ENCODE results near the gene FBN1. TPM values are rescaled to one million over a fixed set of nuclear protein-coding genes. Genes with fewer than 3 reads are reported as not detected.

The FBN1 gene
- total and polyA plus RNA-seq, 2 of the 13 experiments (the other 11 are each of a cell fraction or from before 2014, with no cell fraction given): 1.5 to 3.0 TPM

- TF ChIP-seq ZNF382 (CRISPR knock-in tag; IDR thresholded peaks at IDR 0.05; ENCODE audit: borderline replicate concordance): no peak
- TF ChIP-seq ZNF761 (CRISPR knock-in tag; conservative IDR thresholded peaks at IDR 0.05): no peak
- TF ChIP-seq ZZZ3 (CRISPR knock-in tag; IDR thresholded peaks at IDR 0.05; ENCODE audit: borderline replicate concordance): no peak
- no peak for TF ChIP-seq FOXM1 (CRISPR knock-in tag; IDR thresholded peaks at IDR 0.05)
Observed at GRCh38 chr15:48679952-48680351, 34.4 kb upstream of the FBN1 start (continued).

- CTCF ChIA-PET (ENCODE audit: low intra/inter-chr PET ratio, low total read pairs): no interaction called here
- no peak for FAIRE-seq
Observed at GRCh38 chr15:48678851-48679250, 33.3 kb upstream of the FBN1 start.

More at GRCh38 chr15:48678851-48679250, 33.3 kb upstream of the FBN1 start:
- no peaks in the 10 kb centered on the region for H3K36me3 ChIP-seq (replicated peaks in 1 of 2; ENCODE audit: control insufficient read depth in 1 of 2, insufficient read depth in 2 of 2, low read length in 2 of 2)
- H3K9me3 ChIP-seq (ENCODE audit: low read length): no peaks in the 10 kb centered on the region
- H3K79me2 ChIP-seq (ENCODE audit: insufficient read depth, low read length): no peaks in the 10 kb centered on the region
- ATAC-seq (no peak), DNase-seq (ENCODE audit: low spot score) (no peak)
- H2AFZ ChIP-seq (ENCODE audit: low read length): no peak overlapping the region
- WGBS (ENCODE audit: low lambda C conversion rate): 95% methylated on average over 7 of the region's 7 CpGs
- in situ Hi-C loops (cut with HindIII; ENCODE audit: extremely low pct_ligation_motif_present, low pct_unique_long_range_greater_than_20kb): no loop called here
- H3K27ac ChIP-seq (ENCODE audit: extremely low read length, insufficient read depth, low read length): no peak overlapping the region
- POLR2A ChIA-PET: no interaction called here
- BruUV-seq (replicated peaks): no TSS peak
- peaks cover 11% of the 10 kb centered on the region; the same call in 1 of the 2 replicates for H3K4me1 ChIP-seq (ENCODE audit: insufficient read depth, low read length)
- H4K20me1 ChIP-seq (ENCODE audit: insufficient read depth, low read length): no peaks in the 10 kb centered on the region
- no peak overlapping the region for H3K4me2 ChIP-seq (ENCODE audit: low read depth, low read length)
- TF ChIP-seq FOXP4 (CRISPR knock-in tag; IDR thresholded peaks at IDR 0.05) (no peak), CCAR2 (optimal IDR thresholded peaks at IDR 0.05; ENCODE audit: low read depth, low read length) (no peak), NCOR1 (IDR thresholded peaks at IDR 0.05; ENCODE audit: borderline replicate concordance, low read length) (no peak), ZNF607 (CRISPR knock-in tag; IDR thresholded peaks at IDR 0.05; ENCODE audit: borderline replicate concordance) (no peak), NPAS2 (CRISPR knock-in tag; IDR thresholded peaks at IDR 0.05; ENCODE audit: borderline replicate concordance) (no peak), FOSL1 (CRISPR knock-in tag; IDR thresholded peaks at IDR 0.05; ENCODE audit: borderline replicate concordance) (no peak), REPIN1 (CRISPR knock-in tag; IDR thresholded peaks at IDR 0.05; ENCODE audit: borderline replicate concordance, low read depth) (no peak), ZNF564 (CRISPR knock-in tag; IDR thresholded peaks at IDR 0.05) (no peak)
- intact Hi-C loops (cut with micrococcal nuclease; ENCODE audit: unreplicated experiment): no loop called here
- no peak overlapping the region for H3K4me3 ChIP-seq (replicated peaks in 1 of 3; ENCODE audit: insufficient read depth in 1 of 3, low read depth in 2 of 3, low read length in 3 of 3)
- no peaks in the 10 kb centered on the region for H3K27me3 ChIP-seq (ENCODE audit: control insufficient read depth in 1 of 2, insufficient read depth in 2 of 2, low read length in 2 of 2)
- no peak overlapping the region for H3K9ac ChIP-seq (ENCODE audit: insufficient read depth, low read depth, low read length)
